B cell (primary cell): ENCODE results near the gene RSAD1.

Experiments used
- CTCF ChIP-seq: fragments of 200-600 bp; IDR thresholded peaks from one replicate; pipeline ENCODE4 v1.8.0; 2022; ENCODE audit warnings: antibody characterized with exemption, mild to moderate bottlenecking
- EZH2 ChIP-seq: IDR thresholded peaks from 2 replicates; pipeline ENCODE4 v1.6.1; 2012; ENCODE audit warnings: borderline replicate concordance, low read depth, mild to moderate bottlenecking, moderate library complexity, low read length; ENCODE audit not compliant: insufficient read depth, poor library complexity, severe bottlenecking

DNA sequence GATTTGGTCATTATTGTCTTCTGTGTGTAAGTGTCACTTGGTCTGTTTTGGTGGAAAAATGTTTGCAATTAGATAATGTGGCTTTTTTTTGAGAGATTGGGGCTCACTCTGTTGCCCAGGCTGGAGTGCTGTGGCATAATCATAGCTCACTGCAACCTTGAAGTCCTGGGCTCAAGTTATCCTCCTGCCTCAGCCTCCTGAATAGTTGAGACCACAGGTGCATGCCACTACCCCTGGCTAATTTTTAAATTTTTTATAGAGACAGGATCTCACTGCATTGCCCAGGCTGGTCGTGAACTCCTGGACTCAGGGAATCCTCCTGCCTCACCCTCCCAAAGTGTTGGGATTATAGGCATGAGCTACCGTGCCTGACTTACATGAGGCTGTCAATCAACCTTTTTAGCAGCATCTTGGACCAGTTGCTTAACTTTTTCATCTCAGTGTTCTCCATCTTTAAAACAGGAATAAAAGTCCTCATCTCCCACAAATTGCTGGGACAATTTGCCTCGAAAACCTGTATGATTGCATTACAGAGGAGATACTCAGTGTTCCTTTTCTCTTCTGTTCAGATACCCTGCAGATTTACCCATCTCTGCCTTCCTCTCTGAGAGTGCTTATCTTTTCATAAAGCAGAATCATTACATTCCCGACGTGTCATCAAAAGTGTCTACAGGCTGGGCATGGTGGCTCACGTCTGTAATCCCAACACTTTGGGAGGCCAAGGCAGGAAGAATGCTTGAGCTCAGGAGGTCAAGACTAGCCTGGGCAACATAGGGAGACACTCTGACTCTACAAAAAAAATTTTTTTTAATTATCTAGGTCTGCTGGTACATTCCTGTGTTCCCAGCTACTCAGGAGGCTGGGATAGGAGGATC lies 33.6 kb upstream of the RSAD1 start:
- TF ChIP-seq CTCF (no peak), EZH2 (no peak)
